Measurements from ENCODE around the gene NELFA.

- TF ChIP-seq POLR2A (IDR thresholded peaks at IDR 0.05) (no peak), CTCF (IDR thresholded peaks at IDR 0.05) (no peak), POLR2AphosphoS5 (IDR thresholded peaks at IDR 0.05) (no peak), EP300 (IDR thresholded peaks at IDR 0.05) (no peak)
These were observed 11.7 kb downstream of the NELFA start for GRCh38 chr4:1996866-1997611.
